ENCODE data around the gene GFER. TPM values are rescaled to one million over a fixed set of nuclear protein-coding genes. Genes with fewer than 3 reads are reported as not detected.
"Not testable (repeated sequence)": the region's sequence is repeated elsewhere in the genome, so short reads cannot be mapped to it uniquely, and the experiment has no call there.

The GFER gene
- total RNA-seq, result 100 to 1,000 TPM in 1 of 4 donors, 10 to 100 TPM in 3; 29.9 to 117 (median 64.3) TPM

DNA sequence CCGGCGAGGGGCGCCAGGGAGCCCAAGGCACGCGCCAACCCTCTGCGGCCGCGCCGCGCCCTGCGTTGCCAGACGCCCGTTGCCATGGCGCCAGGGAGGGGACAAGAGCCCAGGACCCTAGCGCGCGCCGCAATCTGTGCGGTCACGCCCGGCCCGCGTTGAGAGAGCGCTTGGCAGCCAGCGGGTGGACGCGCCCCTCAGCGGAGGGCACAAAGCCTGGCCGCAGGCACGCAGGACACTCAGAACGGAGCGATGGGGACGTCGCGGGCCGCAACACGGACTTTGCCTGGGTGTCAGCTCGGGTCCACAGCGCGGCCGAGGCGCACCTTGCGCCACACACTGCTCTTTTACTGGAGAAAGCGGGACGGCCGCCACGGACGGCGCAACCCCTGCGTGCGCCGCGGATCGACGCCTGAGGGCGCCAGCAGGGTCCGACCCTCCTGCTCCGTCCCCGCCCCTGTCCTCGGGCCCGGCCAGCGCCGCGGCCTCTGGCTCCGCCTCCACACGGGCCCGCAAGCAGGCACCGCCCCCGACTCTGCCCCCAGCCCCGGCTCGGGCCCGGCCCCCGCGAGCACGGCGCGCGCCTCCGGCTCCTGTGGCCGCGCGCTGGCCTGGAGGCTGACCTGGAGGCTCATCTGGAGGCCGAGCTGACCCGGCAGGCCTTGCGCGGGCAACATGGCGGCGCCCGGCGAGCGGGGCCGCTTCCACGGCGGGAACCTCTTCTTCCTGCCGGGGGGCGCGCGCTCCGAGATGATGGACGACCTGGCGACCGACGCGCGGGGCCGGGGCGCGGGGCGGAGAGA is at the start of gene GFER:
Gene GFER, plus strand, starts transcription at position 650 of the 803 bp plus-strand sequence. Its CDS starts 26 bp downstream, at position 676.
- in situ Hi-C loops (cut with MboI; ENCODE audit: low pct_ligation_motif_present in 1 of 4, low pct_unique_long_range_greater_than_20kb in 1 of 4, low sequenced_read_pairs in 3 of 4), result no loop called here

DNA sequence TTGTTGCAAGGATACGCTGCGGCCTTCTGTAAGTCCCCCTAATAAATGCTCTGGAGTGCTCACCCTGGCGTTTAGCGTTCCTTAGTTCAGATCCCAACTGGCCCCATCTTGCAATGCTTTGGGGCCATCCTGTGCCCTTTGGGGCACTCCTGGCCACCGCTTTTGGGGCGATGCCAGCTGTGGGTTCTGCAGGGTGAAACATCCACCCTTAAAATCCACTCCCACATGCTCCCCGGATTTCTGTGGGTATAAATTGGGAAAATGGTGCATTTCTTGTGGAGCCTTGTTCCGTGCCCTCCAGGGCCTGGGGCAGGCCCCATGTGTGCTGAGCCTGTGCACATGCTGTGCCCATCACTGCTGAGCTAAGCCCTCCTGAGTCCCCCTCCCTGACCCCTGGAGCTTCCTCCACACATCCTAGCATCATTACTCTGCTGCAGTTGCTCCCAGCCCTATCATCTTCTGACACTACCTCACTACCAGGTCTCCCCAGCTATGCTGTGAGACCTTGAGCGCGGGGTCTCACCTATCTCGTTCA is 47.0 kb upstream of the GFER start:
- TF ChIP-seq POLR2A (IDR thresholded peaks at IDR 0.05), result no peak
- TF ChIP-seq, protein P1, sequence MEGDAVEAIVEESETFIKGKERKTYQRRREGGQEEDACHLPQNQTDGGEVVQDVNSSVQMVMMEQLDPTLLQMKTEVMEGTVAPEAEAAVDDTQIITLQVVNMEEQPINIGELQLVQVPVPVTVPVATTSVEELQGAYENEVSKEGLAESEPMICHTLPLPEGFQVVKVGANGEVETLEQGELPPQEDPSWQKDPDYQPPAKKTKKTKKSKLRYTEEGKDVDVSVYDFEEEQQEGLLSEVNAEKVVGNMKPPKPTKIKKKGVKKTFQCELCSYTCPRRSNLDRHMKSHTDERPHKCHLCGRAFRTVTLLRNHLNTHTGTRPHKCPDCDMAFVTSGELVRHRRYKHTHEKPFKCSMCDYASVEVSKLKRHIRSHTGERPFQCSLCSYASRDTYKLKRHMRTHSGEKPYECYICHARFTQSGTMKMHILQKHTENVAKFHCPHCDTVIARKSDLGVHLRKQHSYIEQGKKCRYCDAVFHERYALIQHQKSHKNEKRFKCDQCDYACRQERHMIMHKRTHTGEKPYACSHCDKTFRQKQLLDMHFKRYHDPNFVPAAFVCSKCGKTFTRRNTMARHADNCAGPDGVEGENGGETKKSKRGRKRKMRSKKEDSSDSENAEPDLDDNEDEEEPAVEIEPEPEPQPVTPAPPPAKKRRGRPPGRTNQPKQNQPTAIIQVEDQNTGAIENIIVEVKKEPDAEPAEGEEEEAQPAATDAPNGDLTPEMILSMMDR (IDR thresholded peaks at IDR 0.05), result no peak
- no peak for TF ChIP-seq EP300 (IDR thresholded peaks at IDR 0.05; ENCODE audit: low read depth)
- TF ChIP-seq POLR2AphosphoS5 (IDR thresholded peaks at IDR 0.05), result no peak
- 91% methylated on average over 11 of the region's 11 CpGs; no CpG with 5 or more reads in 1 of the 2 donors for WGBS, 2 donors (ENCODE audit: low coverage in 1 of 2)
- DNase-seq, result no peak
- Histone ChIP-seq H3K27ac (no peak overlapping the region), H3K36me3 (peaks cover 0 to 17% (median 4%) of the 10 kb centered on the region in 4 donors), H3K9me3 (no peaks in the 10 kb centered on the region), H3K27me3 (no peaks in the 10 kb centered on the region), H3K4me3 (no peak overlapping the region), H3K4me1 (peaks cover 8 to 30% (median 24%) of the 10 kb centered on the region in 4 donors)
- in situ Hi-C loops (cut with MboI; ENCODE audit: low pct_ligation_motif_present in 1 of 4, low pct_unique_long_range_greater_than_20kb in 1 of 4, low sequenced_read_pairs in 3 of 4) (no loop called here), intact Hi-C loops (cut with DNase I; ENCODE audit: low total_unique reads) (no loop called here)

More for the DNA sequence above, at the start of gene GFER:
- intact Hi-C loops (cut with DNase I; ENCODE audit: low total_unique reads), result loop anchor here (10.0 kb wide), 1 partner anchor 681 kb away; no protein-coding TSS in a partner anchor
- Histone ChIP-seq H3K4me3 (peak within 1 kb of the TSS; percentile 58 to 90 (median 82)), H3K27me3 (peaks cover 37% of the 10 kb centered on the region), H3K4me1 (peaks cover 22 to 62% (median 57%) of the 10 kb centered on the region in 4 donors), H3K9me3 (no peaks in the 10 kb centered on the region), H3K36me3 (peaks cover 0 to 7% (median 0%) of the 10 kb centered on the region in 4 donors), H3K27ac (peak within 1 kb of the TSS; percentile 91 to 95 (median 93))
- WGBS, 2 donors (ENCODE audit: low coverage in 1 of 2), result 1% methylated on average over 37 of the region's 109 CpGs; no CpG with 5 or more reads in 1 of the 2 donors
- TF ChIP-seq, protein P1 (IDR thresholded peaks at IDR 0.05), result peak in 4 of 5 experiments; percentile 24 to 45 (median 30)
- TF ChIP-seq EP300 (IDR thresholded peaks at IDR 0.05; ENCODE audit: low read depth) (no peak), POLR2AphosphoS5 (IDR thresholded peaks at IDR 0.05) (peak in 2 of 3 donors; percentile 72 to 76), POLR2A (IDR thresholded peaks at IDR 0.05) (peak; percentile 71)
- DNase-seq, result peak; percentile 92

DNA sequence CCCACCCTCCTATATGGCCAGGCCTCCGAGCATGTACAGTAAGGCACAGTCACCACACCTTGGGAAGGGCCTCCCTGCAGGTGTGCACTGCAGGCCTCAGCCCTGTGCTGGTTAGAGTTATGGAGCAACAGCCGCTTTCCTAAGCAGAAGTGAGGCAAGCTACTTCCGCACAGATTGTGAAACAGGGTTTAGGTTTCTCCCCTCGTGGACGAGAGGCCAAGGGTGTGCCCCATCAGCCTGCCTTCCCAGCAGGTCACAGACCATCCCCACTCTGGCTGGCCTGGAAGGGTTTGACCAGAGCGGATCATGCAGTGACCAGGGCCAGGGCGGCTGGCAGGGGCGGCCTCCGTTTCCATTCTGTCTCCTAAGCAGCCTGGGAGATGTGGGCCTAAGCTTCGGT is 45.7 kb upstream of the GFER start:
- TF ChIP-seq, protein P1 (IDR thresholded peaks at IDR 0.05), result no peak
- TF ChIP-seq EP300 (IDR thresholded peaks at IDR 0.05; ENCODE audit: low read depth), result no peak
- TF ChIP-seq POLR2A (IDR thresholded peaks at IDR 0.05), result no peak
- no peak for TF ChIP-seq POLR2AphosphoS5 (IDR thresholded peaks at IDR 0.05)

DNA sequence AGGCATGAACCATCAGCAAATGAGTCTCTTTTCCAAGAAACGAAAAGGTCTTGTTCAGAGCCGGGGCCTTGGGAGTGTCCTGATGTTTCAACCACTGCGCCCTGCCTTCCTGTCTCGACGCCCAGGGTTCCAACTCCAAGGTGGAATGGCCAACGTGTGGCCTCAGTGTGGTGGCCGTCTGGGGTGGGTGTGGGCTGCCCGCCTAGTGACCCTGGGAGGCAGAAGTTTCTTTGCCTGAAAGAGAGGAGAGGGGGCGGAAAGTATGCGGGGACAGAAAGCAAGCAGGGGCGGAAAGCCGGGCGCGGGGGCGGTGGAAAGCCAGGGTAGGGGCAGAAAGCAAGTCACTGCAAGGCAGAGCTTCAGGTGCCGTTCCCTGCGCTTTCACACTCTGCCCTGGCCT is 45.1 kb upstream of the GFER start:
- in situ Hi-C loops (cut with MboI; ENCODE audit: low pct_ligation_motif_present in 1 of 4, low pct_unique_long_range_greater_than_20kb in 1 of 4, low sequenced_read_pairs in 3 of 4) (no loop called here), intact Hi-C loops (cut with DNase I; ENCODE audit: low total_unique reads) (no loop called here)
- Histone ChIP-seq H3K27ac (peak overlapping the region in 1 of 4 donors; percentile 90), H3K36me3 (peaks cover 0 to 17% (median 4%) of the 10 kb centered on the region in 4 donors), H3K4me3 (no peak overlapping the region), H3K9me3 (no peaks in the 10 kb centered on the region), H3K27me3 (no peaks in the 10 kb centered on the region), H3K4me1 (peaks cover 15 to 42% (median 34%) of the 10 kb centered on the region in 4 donors)
- no peak for DNase-seq
- WGBS, 2 donors (ENCODE audit: low coverage in 1 of 2), result 85 to 90% methylated on average over 9 to 17 of the region's 17 CpGs
- TF ChIP-seq, protein P1 (IDR thresholded peaks at IDR 0.05), result no peak
- TF ChIP-seq POLR2AphosphoS5 (IDR thresholded peaks at IDR 0.05) (no peak), EP300 (IDR thresholded peaks at IDR 0.05; ENCODE audit: low read depth) (no peak), POLR2A (IDR thresholded peaks at IDR 0.05) (no peak)

More for the DNA sequence above, 45.7 kb upstream of the GFER start:
- no peaks in the 10 kb centered on the region for H3K9me3 ChIP-seq
- no peak overlapping the region for H3K4me3 ChIP-seq
- intact Hi-C loops (cut with DNase I; ENCODE audit: low total_unique reads) (no loop called here), in situ Hi-C loops (cut with MboI; ENCODE audit: low pct_ligation_motif_present in 1 of 4, low pct_unique_long_range_greater_than_20kb in 1 of 4, low sequenced_read_pairs in 3 of 4) (no loop called here)
- H3K36me3 ChIP-seq, result peaks cover 0 to 17% (median 4%) of the 10 kb centered on the region in 4 donors
- WGBS, 2 donors (ENCODE audit: low coverage in 1 of 2), result 98% methylated on average over 10 of the region's 10 CpGs; no CpG with 5 or more reads in 1 of the 2 donors
- H3K4me1 ChIP-seq, result peaks cover 15 to 36% (median 31%) of the 10 kb centered on the region in 4 donors
- H3K27me3 ChIP-seq, result no peaks in the 10 kb centered on the region
- no peak overlapping the region for H3K27ac ChIP-seq
- no peak for DNase-seq

DNA sequence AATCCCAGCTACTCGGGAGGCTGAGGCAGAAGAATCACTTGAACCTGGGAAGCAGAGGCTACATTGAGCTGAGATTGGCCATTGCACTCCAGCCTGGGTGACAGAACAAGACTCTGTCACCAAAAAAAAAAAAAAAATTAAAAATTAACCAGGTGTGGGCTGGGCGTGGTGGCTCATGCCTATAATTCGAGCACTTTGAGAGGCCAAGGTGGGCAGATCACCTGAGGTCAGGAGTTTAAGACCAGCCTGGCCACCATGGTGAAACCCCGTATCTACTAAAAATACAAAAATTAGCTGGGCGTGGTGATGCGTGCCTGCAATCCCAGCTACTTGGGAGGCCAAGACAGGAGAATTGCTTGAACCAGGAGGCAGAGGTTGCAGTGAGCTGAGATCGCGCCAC is 44.2 kb upstream of the GFER start:
- H3K27ac ChIP-seq, result peak overlapping the region; percentile 86 to 90 (median 88)
- DNase-seq; H3K4me3 ChIP-seq; H3K9me3 ChIP-seq; intact Hi-C loops (cut with DNase I; ENCODE audit: low total_unique reads); in situ Hi-C loops (cut with MboI; ENCODE audit: low pct_ligation_motif_present in 1 of 4, low pct_unique_long_range_greater_than_20kb in 1 of 4, low sequenced_read_pairs in 3 of 4); H3K27me3 ChIP-seq: not testable (repeated sequence)
- H3K4me1 ChIP-seq, result peaks cover 15 to 43% (median 35%) of the 10 kb centered on the region in 4 donors
- peaks cover 0 to 17% (median 4%) of the 10 kb centered on the region in 4 donors for H3K36me3 ChIP-seq
- 63 to 68% methylated on average over 3 to 8 of the region's 8 CpGs for WGBS, 2 donors (ENCODE audit: low coverage in 1 of 2)
